ENCODE data around the gene TRIM47.
"Not testable (repeated sequence)": the region's sequence is repeated elsewhere in the genome, so short reads cannot be mapped to it uniquely, and the experiment has no call there.

TRIM47 gene

DNA sequence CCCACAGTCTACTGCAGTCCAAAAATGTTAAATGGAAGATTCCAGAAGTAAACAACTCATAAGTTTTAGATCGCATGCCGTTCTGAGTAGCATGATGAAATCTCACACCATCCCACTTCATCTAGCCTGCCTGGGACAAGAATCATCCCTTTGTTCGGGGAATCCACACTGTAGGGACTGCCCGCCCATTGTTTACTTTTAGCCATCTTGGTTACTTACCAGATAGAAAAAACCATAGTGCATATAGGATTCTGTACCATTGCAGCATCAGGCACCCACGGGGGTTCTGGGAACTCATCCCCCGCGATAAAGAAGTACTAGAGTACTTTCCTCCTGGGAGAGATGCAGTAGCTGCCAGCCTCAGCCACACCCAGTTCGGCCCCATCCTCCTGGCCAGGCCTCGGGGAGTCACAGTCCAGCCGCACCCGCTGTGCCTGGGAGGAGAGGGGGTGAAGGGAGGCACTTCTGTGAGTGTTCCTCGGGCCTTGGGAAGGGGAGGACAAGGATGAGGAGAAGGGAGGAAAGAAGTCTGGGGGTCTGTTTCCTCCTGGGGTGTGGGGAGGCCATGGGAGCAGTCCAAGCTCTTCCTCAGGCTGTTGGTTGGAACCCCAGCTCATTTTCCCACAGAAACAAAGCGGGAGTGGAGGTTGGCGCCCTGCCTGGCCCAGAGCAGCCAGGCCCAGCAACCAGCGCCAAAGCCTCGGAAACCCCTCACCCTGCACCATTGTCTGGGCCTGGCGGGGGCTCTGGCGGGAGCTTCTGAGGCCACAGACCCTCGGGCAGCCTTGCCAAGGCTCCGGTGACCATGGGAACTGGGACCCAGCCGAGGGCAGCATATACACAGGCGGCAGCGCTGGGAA is 8.9 kb downstream of the TRIM47 start:
- TF ChIP-seq CTCF (IDR thresholded peaks at IDR 0.05; ENCODE audit: insufficient read depth, low read length, missing control alignments) = no peak
- DNase-seq (ENCODE audit: low read depth, low spot score) = no peak
- ChIA-PET POLR2A (no interaction called here), CTCF (interaction anchor here (1.3 to 1.8 kb wide), 2 partner anchors 8 to 145 kb away, joined by 3 to 7 read pairs; partner anchors contain the start of gene TRIM47)
- H3K4me3 ChIP-seq (ENCODE audit: low read depth, low read length) = no peak overlapping the region

DNA sequence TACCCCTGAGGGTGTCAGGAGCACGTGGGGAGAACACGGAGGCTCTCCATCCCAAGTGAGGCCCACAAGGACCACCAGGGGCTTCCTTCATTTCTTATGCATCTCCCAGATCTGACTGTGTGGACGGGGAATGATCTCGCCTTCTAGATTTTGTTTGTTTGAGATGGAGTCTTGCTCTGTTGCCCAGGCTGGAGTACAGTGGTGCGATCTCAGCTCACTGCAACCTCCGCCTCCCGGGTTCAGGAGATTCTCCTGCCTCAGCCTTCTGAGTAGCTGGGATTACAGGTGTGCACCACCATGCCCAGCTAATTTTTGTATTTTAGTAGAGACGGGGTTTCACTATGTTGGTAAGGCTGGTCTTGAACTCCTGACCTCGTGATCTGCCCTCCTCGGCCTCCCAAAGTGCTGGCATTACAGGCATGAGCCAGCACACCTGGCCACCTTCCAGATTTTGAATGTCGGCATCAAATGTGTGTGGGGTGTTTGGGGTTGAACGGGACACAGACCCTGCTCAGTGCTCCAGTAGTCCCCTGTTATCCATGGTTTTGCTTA is 9.6 kb downstream of the TRIM47 start:
- DNase-seq (ENCODE audit: low read depth, low spot score); H3K4me3 ChIP-seq (ENCODE audit: low read depth, low read length); POLR2A ChIA-PET: not testable (repeated sequence)
- CTCF ChIA-PET = interaction anchor here (1.2 to 1.8 kb wide), 3 partner anchors 9 to 36 kb away, joined by 3 to 7 read pairs (median 3); partner anchors contain the start of genes MRPL38 and TRIM47

DNA sequence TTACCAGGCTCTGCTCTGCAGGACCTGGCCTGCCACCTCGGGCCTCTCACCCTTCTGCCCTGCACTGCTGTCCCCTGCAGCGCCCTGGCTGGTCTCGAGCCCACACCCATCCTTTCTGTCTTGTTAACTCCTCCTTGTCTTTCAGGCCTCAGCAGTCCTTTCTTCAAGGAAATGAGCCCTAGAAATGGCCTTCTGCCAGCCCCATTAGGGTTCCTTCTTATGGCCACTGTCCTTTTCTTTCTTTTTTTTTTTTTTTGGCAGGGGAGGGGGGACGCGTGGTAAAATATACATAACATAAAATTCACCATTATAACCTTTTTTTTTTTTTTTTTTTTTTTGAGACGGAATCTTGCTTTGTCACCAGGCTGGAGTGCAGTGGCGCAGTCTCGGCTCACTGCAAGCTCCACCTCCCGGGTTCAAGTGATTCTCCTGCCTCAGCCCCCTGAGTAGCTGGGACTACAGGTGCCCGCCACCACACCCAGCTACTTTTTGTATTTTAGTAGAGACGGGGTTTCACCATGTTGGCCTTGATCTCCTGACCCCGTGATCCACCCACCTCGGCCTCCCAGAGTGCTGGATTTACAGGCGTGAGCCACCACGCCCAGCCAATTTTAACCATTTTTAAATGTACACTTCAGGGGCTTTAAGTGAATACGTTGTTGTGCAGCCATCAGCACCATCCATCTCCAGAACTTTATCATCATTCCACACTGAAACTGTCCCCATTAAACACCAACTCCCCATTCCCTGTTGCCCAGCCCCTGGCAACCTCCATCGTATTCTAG is 12.8 kb downstream of the TRIM47 start:
- CTCF ChIA-PET = interaction anchor here (0.7 to 1.7 kb wide), 4 partner anchors 10 to 116 kb away, joined by 3 to 7 read pairs (median 4); partner anchors contain the start of gene WBP2
- DNase-seq (ENCODE audit: low read depth, low spot score); POLR2A ChIA-PET; H3K4me3 ChIP-seq (ENCODE audit: low read depth, low read length): not testable (repeated sequence)

GRCh38 chr17:75864887-75865286 is 13.5 kb downstream of the TRIM47 start:
- ChIA-PET POLR2A (interaction anchor here (0.6 to 0.8 kb wide), 2 partner anchors 9 to 13 kb away, joined by 3 to 4 read pairs; partner anchors contain the start of gene WBP2), CTCF (interaction anchor here (0.7 to 1.7 kb wide), 5 partner anchors 9 to 115 kb away, joined by 3 to 7 read pairs (median 3); partner anchors contain the start of genes TRIM65 and WBP2)
- H3K4me3 ChIP-seq (ENCODE audit: low read depth, low read length); DNase-seq (ENCODE audit: low read depth, low spot score): not testable (repeated sequence)

DNA sequence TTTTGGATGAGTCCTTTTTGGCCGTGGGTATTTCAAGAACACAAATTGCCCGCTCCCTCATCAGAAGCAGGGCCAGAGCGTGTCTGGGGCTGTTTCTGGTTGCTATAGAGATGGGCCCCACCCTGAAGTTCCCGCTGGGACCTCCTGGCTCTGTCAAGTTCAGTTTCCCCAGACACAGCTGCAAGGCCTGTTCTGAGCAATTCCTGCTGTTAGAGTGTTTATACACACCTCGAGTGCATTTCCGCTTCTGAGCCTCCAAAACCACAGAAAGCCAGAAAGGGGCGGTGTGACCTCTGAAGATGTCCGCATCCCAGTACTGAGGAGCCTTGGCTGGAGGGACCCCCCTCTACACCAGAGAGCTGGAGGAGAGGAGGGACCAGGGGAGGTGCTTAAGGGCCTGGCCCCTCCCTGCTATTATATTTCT is 13.9 kb downstream of the TRIM47 start:
- no peak overlapping the region for H3K4me3 ChIP-seq (ENCODE audit: low read depth, low read length)
- no peak for DNase-seq (ENCODE audit: low read depth, low spot score)
- ChIA-PET POLR2A (interaction anchor here (0.6 to 0.8 kb wide), 2 partner anchors 9 to 13 kb away, joined by 3 to 4 read pairs; partner anchors contain the start of gene WBP2), CTCF (interaction anchor here (0.7 to 1.7 kb wide), 5 partner anchors 9 to 115 kb away, joined by 3 to 7 read pairs (median 3); partner anchors contain the start of genes TRIM65 and WBP2)
- TF ChIP-seq CTCF (IDR thresholded peaks at IDR 0.05; ENCODE audit: insufficient read depth, low read length, missing control alignments) = no peak

GRCh38 chr17:75861927-75862317 is 16.5 kb downstream of the TRIM47 start:
- ChIA-PET POLR2A (interaction anchor here (1.0 kb wide), 1 partner anchor 82 kb away, joined by 4 read pairs; a partner anchor contains a TSS), CTCF (interaction anchor here (0.7 to 4.4 kb wide), 10 partner anchors 11 to 108 kb away, joined by 3 to 21 read pairs (median 6); partner anchors contain the start of genes MRPL38 and TRIM47)
- no peak for DNase-seq (ENCODE audit: low read depth, low spot score)
- H3K4me3 ChIP-seq (ENCODE audit: low read depth, low read length) = no peak overlapping the region
- TF ChIP-seq CTCF (IDR thresholded peaks at IDR 0.05; ENCODE audit: insufficient read depth, low read length, missing control alignments) = no peak

DNA sequence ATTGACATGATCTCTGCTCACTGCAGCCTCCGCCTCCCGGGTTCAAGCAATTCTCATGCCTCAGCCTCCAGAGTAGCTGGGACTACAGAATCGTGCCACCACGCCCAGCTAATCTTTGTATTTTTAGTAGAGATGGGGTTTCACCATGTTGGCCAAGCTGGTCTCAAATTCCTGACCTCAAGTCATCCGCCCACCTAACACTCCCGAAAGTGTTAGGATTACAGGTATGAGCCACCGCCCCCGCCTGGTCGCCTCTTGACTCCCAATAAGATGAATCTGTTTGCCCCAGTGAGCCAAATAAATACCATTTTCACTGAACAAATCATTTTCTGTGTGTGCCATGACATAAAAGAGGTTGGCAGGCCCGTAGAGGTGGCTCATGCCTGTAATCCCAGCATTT is 19.0 kb downstream of the TRIM47 start:
- H3K4me3 ChIP-seq (ENCODE audit: low read depth, low read length); DNase-seq (ENCODE audit: low read depth, low spot score); POLR2A ChIA-PET: not testable (repeated sequence)
- CTCF ChIA-PET = interaction anchor here (1.1 to 4.4 kb wide), 3 partner anchors 11 to 19 kb away, joined by 3 to 21 read pairs (median 4); partner anchors contain the start of gene TRIM47

All from AG04449 (cell line).